ENCODE results near the gene TMPRSS7. TPM values are rescaled to one million over a fixed set of nuclear protein-coding genes. Genes with fewer than 3 reads are reported as not detected.

Gene TMPRSS7
- polyA plus RNA-seq, 1 of the 3 experiments (the other 2 are of a cell fraction): 0.02 TPM

GRCh38 chr3:112086076-112086854 is 51.7 kb downstream of the TMPRSS7 start, which contains the start of gene C3orf52 (continued):
- TF ChIP-seq SIN3A (IDR thresholded peaks at IDR 0.05; ENCODE audit: borderline replicate concordance, low read depth, low read length): no peak
- TF ChIP-seq TEAD4 (IDR thresholded peaks at IDR 0.05; ENCODE audit: borderline replicate concordance, insufficient read depth): no peak
- TF ChIP-seq NFIC (IDR thresholded peaks at IDR 0.05; ENCODE audit: borderline replicate concordance): no peak
- no peak for TF ChIP-seq PBX3 (IDR thresholded peaks at IDR 0.05)
- no peak for TF ChIP-seq RFX5 (IDR thresholded peaks at IDR 0.05; ENCODE audit: low read length)
- no peak for TF ChIP-seq FOSL2 (IDR thresholded peaks at IDR 0.05; ENCODE audit: borderline replicate concordance, low read depth)
- TF ChIP-seq CHD2 (IDR thresholded peaks at IDR 0.05; ENCODE audit: low read length, partially characterized antibody): no peak
- no peak for TF ChIP-seq RCOR1 (IDR thresholded peaks at IDR 0.05; ENCODE audit: low read length)
- no peak for TF ChIP-seq GABPA (IDR thresholded peaks at IDR 0.05; ENCODE audit: low read depth)
- TF ChIP-seq NRF1 (IDR thresholded peaks at IDR 0.05; ENCODE audit: low read depth, low read length): no peak
- TF ChIP-seq EP300 (IDR thresholded peaks at IDR 0.05; ENCODE audit: borderline replicate concordance in 1 of 2, low read depth in 1 of 2, low read length in 1 of 2): no peak

- no peaks in the 10 kb centered on the region for H4K20me1 ChIP-seq (ENCODE audit: insufficient read depth)
- TF ChIP-seq TAF1 (IDR thresholded peaks at IDR 0.05; ENCODE audit: borderline replicate concordance, low read depth, low read length) (no peak), PBX3 (IDR thresholded peaks at IDR 0.05) (peak; percentile 52; the same call in 1 of the 2 replicates), FOSL2 (IDR thresholded peaks at IDR 0.05; ENCODE audit: borderline replicate concordance, low read depth) (peak; percentile 25; the same call in 1 of the 2 replicates), MEF2A (IDR thresholded peaks at IDR 0.05; ENCODE audit: borderline replicate concordance, low read depth) (peak; percentile 75), JUND (IDR thresholded peaks at IDR 0.05) (peak; percentile 23; the same call in 1 of the 2 replicates)
- H2AFZ ChIP-seq (ENCODE audit: low read depth): peak overlapping the region; percentile 99
- H3K79me2 ChIP-seq (ENCODE audit: insufficient read depth): peaks cover 45% of the 10 kb centered on the region
- peak overlapping the region; percentile 81 for H3K9ac ChIP-seq
- WGBS (ENCODE audit: low lambda C conversion rate): 75% methylated on average over 14 of the region's 14 CpGs
- H3K4me1 ChIP-seq (ENCODE audit: control insufficient read depth in 1 of 2, insufficient read depth in 2 of 2, low read depth in 1 of 2, low read length in 1 of 2): peaks cover 5 to 10% of the 10 kb centered on the region in 2 experiments; a peak in 2 of 4 replicates
- H3K9me2 ChIP-seq: no peaks in the 10 kb centered on the region
- H3K36me3 ChIP-seq (replicated peaks in 1 of 2; ENCODE audit: control insufficient read depth in 1 of 2, insufficient read depth in 2 of 2, low read length in 1 of 2): no peaks in the 10 kb centered on the region
- peak overlapping the region; percentile 60 to 69 for H3K4me3 ChIP-seq (ENCODE audit: low read depth in 2 of 2, low read length in 1 of 2)
- ChIA-PET CTCF (interaction anchor here (0.7 to 2.9 kb wide), 4 partner anchors 25 to 206 kb away, joined by 3 to 11 read pairs (median 4); partner anchors contain the start of gene SLC9C1), POLR2A (no interaction called here)
- no peak for DNase-seq
- no peaks in the 10 kb centered on the region for H3K27me3 ChIP-seq (ENCODE audit: insufficient read depth)
- peaks cover 8% of the 10 kb centered on the region for H3F3A ChIP-seq (replicated peaks; ENCODE audit: insufficient read depth)
- peak overlapping the region in 1 of 2 experiments; percentile 77; a peak in 2 of 4 replicates for H3K27ac ChIP-seq (ENCODE audit: low read depth in 2 of 2, low read length in 1 of 2)
- peak overlapping the region; percentile 86 for H3K4me2 ChIP-seq
- H3K9me3 ChIP-seq: no peaks in the 10 kb centered on the region
Measured at GRCh38 chr3:112086875-112087524, 52.5 kb downstream of the TMPRSS7 start.

All from SK-N-SH (cell line).